ENCODE results near the gene GLG1.
"Not testable (repeated sequence)": the region's sequence is repeated elsewhere in the genome, so short reads cannot be mapped to it uniquely, and the experiment has no call there.

GLG1 gene

GRCh38 chr16:74575175-74575806 is 31.6 kb downstream of the GLG1 start:
- no peak for DNase-seq (ENCODE audit: low read depth)

DNA sequence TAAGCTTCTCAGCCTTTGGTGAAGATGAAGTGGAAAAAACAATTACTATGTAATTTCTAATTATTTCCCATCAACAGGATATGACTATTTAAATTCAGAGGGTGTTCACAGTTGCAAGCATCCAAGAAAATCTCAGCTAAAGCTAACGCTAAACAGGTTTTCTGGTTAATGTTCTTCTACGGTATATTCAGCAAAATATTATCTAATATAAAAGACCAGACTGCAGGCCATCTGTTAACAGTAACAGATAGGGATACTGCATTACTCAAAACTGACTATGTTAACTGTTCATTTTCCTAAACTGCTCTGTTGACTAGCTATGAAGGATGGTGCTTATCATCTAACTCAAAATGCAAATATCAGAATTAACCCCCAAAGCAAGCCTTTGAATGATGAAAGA is 32.8 kb downstream of the GLG1 start:
- DNase-seq (ENCODE audit: low read depth), result no peak

DNA sequence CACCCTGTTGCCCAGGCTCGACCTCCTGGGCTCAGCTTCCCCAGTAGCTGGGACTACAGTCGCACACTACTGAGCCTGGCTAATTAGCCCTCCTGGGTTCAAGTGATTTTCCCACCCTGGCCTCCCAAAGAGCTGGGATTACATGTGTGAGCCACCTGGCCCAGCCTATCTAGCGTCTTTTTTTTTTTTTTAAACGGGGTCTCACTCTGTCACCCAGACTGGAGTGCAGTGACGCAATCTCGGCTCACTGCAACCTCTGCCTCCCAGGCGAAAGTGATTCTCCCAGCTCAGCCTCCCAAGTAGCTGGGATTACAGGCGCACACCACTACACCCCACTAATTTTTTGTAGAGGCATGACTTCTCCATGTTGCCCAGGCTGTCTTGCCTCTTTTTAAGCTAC is 33.3 kb downstream of the GLG1 start:
- no peak for DNase-seq (ENCODE audit: low read depth)

DNA sequence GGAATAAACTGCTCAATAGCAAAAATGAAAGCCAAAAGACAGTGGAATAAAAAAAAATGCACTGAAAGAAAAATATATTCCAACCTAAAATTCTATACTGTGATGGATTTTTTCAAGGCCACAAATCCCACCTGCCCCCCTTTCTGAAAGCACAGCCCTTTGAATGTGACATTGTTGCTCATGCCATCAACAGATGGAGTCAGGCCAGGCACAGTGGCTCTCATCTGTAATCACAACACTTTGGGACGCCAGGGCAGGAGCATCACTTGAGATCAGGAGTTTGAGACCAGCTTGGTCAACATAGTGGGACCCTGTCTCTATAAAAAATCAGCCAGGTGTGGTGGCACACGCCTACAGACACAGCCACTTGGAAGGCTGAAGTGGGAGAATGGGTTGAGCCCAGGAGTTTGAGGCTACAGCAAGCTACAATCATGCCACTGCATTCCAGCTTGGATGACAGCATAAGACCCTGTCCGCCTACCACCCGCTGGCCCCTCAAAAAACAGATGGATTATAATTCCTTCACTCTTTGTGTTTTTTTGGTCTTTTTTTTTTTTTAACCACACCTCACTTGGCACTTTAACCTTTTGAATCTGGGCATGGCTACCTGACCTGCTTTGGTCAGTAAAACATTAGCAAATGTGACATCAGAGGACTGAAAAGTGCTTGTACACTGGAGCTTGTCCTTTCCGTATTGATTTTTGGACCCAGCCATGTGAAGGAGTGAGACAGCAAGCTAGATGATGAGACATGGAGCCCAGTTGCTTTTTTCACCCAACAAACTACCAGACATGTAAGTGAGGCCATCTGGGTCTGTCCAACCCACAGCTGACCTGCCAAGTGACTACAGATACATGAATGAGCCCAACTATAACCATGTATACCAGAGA is 36.3 kb downstream of the GLG1 start:
- no peak for DNase-seq (ENCODE audit: low read depth)

DNA sequence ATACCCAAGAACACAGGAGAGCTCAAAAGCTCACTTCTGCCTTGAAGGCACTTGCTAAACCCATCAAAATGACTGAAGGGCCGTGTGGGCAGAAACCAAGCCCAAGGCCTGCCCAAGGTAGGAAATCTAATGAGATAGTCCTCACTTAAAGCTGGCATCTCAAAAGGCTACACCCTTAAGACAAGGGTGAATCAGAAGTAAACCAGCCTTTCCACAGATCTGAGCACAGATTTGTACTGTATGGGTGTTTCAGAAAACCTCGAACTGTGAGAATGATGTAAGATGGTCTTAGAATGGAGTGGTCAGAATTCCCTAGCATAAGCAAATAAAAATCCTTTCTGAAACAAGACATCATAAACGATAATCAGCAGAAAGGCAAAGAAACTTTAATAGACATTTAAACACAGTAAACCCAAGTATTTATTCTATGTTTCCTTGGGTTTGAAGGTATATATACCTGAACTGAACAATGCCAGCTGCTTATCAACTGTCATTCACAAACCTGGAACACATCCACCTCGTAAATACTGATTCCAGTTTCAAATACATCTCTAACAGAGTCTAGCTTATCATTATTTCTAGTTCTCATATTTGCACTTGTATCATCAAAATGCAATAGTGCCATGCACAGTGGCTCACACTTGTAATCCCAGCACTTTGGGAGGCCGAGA is 37.8 kb downstream of the GLG1 start:
- DNase-seq (ENCODE audit: low read depth), result no peak

- no peak for DNase-seq (ENCODE audit: low read depth)
Measured at GRCh38 chr16:74567901-74568300, 39.0 kb downstream of the GLG1 start.

DNA sequence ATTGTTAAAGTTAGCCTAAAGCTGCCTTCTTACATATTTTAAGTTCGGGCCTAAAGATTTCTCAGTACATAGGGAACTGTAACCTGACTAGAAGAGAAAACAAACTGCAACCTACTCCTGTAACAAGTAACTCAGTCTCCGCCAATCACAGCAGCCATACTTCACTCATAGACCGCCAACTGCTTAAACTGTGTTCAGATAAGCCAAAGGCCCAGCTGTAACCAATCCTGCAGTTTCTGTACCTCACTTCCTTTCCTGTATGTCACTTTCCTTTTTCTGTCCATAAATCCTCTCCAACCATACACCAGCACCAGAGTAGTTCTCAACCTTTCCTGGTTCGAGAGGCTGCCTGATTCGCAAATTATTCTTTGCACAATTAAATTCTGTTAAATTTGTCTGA is 41.5 kb downstream of the GLG1 start:
- DNase-seq (ENCODE audit: low read depth), result no peak

DNA sequence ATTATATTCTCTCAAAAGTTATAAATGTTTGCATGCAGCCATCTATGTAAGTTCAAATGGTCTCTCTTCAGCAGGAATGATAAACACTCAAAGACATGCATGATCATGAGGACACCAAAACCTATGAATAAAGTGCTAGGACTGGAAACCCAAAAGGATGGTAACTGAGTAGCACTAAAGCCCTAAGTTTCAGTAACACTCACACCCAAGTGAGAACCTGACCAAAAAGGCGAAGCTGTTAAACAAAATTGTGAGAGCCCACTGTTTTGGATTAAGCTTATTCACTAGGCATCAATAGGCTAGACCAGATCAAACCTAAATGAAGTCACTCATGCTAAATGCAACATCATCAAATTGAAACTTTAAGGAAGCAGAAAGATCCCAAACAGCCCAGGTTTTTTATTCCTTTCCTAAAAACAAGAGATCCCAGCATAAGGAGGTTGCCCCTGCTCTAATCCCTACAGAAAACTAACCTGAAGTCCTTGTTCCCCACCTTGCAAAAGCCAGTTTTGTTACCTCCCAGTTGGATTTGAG is 42.4 kb downstream of the GLG1 start:
- no peak for DNase-seq (ENCODE audit: low read depth)

GRCh38 chr16:74563828-74564263 is 43.1 kb downstream of the GLG1 start:
- no peak for DNase-seq (ENCODE audit: low read depth)

GRCh38 chr16:74562117-74562516 is 44.8 kb downstream of the GLG1 start:
- no peak for DNase-seq (ENCODE audit: low read depth)

GRCh38 chr16:74561626-74562025 is 45.3 kb downstream of the GLG1 start:
- DNase-seq (ENCODE audit: low read depth), result no peak

DNA sequence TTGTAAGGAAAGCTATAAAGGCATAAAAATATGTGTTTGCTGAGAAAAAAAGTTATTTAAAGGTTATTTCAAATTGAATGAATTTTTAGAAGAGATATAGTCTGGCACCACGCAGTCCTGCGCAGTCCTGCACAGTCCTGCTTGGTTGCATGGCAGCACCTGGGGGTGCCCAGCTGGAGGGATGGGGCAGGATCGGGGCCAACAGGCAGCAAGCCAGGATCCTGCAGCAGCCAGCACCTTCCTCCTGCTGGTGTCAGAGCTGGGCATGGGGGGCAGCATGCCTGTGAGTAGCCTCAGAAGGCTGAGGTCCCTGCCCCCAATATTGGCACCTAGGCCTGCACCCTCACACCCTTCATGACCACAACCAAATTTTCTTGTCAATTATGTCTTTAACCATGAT is 46.0 kb downstream of the GLG1 start:
- no peak for DNase-seq (ENCODE audit: low read depth)

DNA sequence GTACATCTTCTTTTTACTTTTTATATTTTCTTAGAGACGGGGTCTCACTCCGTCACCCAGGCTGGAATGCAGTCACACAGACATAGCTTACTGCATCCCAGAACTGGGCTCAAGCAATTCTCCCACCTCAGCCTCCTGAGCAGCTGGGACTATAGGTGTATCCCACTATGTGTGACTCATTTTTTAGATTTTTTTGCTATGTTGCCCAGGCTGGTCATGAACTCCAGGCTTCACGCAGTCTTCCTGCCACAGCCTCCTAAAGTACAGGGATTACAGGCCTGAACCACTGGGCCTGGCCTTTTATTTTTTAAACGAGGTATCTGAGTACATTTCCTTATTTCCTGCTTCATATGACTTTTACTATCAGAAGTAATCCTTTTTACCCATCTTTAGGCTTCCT is 48.0 kb downstream of the GLG1 start:
- DNase-seq (ENCODE audit: low read depth), result no peak

DNA sequence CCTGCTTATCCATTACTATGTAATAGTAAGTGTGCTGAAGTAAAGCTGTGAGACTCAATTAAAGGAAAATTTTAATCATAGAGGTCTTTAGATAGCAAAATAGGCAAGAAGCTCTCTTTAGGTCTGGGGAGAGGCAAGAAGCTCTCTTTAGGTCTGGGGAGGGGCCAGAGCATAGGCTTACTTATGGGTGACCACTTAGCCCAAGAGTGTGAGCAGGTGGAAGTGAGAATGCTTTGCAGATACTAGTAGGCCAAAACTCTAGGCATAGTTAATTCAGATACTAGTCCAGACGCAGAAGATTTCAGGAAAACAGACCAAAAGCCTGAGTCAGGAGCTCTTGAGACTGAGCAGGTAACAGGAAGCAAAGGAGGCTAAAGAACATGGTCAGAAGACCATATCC is 49.6 kb downstream of the GLG1 start:
- DNase-seq (ENCODE audit: low read depth), result no peak

GRCh38 chr16:74556375-74556922 is 50.5 kb downstream of the GLG1 start:
- no peak for DNase-seq (ENCODE audit: low read depth)

DNA sequence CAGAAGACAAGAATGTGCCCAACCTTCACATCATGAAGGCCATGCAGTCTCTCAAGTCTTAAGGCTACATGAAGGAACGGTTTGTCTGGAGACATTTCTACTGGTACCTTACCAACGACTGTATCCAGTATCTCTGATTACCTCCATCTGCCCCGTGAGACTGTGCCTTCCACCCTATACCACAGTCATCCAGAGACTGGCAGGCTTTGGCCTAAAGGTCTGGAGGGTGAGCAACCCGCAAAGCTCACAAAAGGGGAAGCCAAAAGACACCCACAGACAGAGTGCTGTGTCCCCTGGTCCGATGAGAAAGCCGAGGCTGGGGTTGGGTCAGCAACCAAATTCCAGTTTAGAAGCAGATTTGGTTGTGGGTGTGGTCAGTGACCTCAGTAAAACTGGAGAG is 54.6 kb downstream of the GLG1 start:
- not testable (repeated sequence) for DNase-seq (ENCODE audit: low read depth)

DNA sequence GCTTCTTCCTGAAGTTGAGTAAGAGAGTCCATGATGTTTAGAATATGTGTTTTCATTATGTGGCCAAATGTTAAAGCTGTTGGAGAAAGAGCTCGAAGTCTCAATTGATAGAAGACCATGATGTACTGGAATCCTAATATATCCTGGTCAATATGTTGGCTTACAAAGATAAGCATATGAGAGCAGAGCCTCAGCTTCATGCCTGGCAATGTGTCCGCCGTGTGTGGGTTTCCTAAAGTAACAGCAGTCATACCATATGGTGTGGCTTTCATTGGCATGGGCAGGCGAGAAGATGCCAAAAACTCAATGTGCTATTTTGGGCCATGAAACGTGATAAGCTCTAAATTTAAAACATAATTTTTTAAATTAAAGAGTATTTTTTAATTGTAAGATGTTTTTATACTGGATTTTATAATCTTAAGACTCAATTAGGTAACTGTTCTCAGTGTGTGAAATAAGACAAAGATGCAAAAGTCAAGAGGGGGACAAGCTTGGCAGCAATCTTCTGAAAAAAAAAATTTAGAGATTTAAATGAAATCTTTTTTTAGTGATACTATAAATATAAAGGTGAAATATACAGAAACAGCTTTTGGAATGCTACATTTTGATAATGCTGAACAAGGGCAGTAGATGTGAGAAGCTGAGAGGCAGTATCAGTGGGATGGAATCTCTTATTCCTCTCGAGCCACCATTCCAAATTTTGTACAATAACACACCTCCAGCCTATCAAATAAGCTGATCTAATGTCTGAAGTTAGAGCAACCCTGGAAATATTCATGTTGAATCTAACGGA is 56.5 kb downstream of the GLG1 start:
- DNase-seq (ENCODE audit: low read depth), result not testable (repeated sequence)

- DNase-seq (ENCODE audit: low read depth), result not testable (repeated sequence)
Measured at GRCh38 chr16:74546112-74546511, 60.8 kb downstream of the GLG1 start.

GRCh38 chr16:74542911-74543578 is 63.9 kb downstream of the GLG1 start:
- DNase-seq (ENCODE audit: low read depth), result not testable (repeated sequence)

- DNase-seq (ENCODE audit: low read depth), result not testable (repeated sequence)
Measured at GRCh38 chr16:74540663-74541062, 66.3 kb downstream of the GLG1 start.

GRCh38 chr16:74538801-74539200 is 68.1 kb downstream of the GLG1 start:
- DNase-seq (ENCODE audit: low read depth), result not testable (repeated sequence)
